Smooth muscle cell (in vitro differentiated cells): Measurements from ENCODE around the gene GDE1. TPM values are rescaled to one million over a fixed set of nuclear protein-coding genes. Genes with fewer than 3 reads are reported as not detected.

Source experiments
- DNase-seq: peaks from one replicate; lab custom pipeline; 2025; ENCODE audit not compliant: unreplicated experiment; lab: John Stamatoyannopoulos, UW
- H2AFZ ChIP-seq: fragments of 200-600 bp; sonication (generic); 2 replicates; pipeline ENCODE4 v1.6.0; 2016; ENCODE audit warnings: antibody characterized with exemption, low read depth, mild to moderate bottlenecking
- H3F3A ChIP-seq: fragments of 200-600 bp; sonication (generic); 2 replicates; pipeline ENCODE4 v1.6.0; 2017; ENCODE audit warnings: antibody characterized with exemption, low read depth
- H3K27ac ChIP-seq: fragments of 200-600 bp; sonication (generic); 2 replicates; pipeline ENCODE4 v1.5.1; 2016; ENCODE audit warnings: low read depth, mild to moderate bottlenecking
- H3K27me3 ChIP-seq: fragments of 200-600 bp; sonication (generic); 2 replicates; pipeline ENCODE4 v1.6.1; 2016; ENCODE audit warnings: low read depth, mild to moderate bottlenecking
- H3K36me3 ChIP-seq: fragments of 200-600 bp; sonication (generic); 2 replicates; pipeline ENCODE4 v1.5.1; 2016; ENCODE audit warnings: low read depth
- H3K4me1 ChIP-seq: fragments of 200-600 bp; sonication (generic); 2 replicates; pipeline ENCODE4 v1.5.1; 2016; ENCODE audit warnings: low read depth
- H3K4me2 ChIP-seq: fragments of 200-600 bp; sonication (generic); 2 replicates; pipeline ENCODE4 v1.6.0; 2016; ENCODE audit warnings: mild to moderate bottlenecking
- H3K4me3 ChIP-seq: fragments of 200-600 bp; sonication (generic); 2 replicates; pipeline ENCODE4 v1.5.1; 2016; ENCODE audit warnings: mild to moderate bottlenecking
- H3K79me2 ChIP-seq: fragments of 200-600 bp; sonication (generic); 2 replicates; pipeline ENCODE4 v1.6.0; 2016; ENCODE audit warnings: low read depth, mild to moderate bottlenecking
- H3K9ac ChIP-seq: fragments of 200-600 bp; sonication (generic); 2 replicates; pipeline ENCODE4 v1.6.0; 2016; ENCODE audit warnings: low read depth
- H3K9me3 ChIP-seq: fragments of 200-600 bp; sonication (generic); replicated peaks from 2 replicates; pipeline ENCODE4 v1.5.1; 2016; ENCODE audit warnings: low read depth
- H4K20me1 ChIP-seq: fragments of 200-600 bp; sonication (generic); 2 replicates; pipeline ENCODE4 v1.6.0; 2016; ENCODE audit warnings: low read depth
- CTCF ChIP-seq: fragments of 200-600 bp; sonication (generic); IDR thresholded peaks from 2 replicates; pipeline ENCODE4 v1.5.1; 2017; ENCODE audit warnings: borderline replicate concordance, mild to moderate bottlenecking, antibody characterized with exemption; ENCODE audit not compliant: insufficient read depth, poor library complexity, severe bottlenecking
- WGBS: methylation state at CpG from one replicate; pipeline ENCODE4 v1.1.7; 2016; ENCODE audit warnings: low lambda C conversion rate; 5-methylcytosine and 5-hydroxymethylcytosine counted together
- polyA plus RNA-seq: library from polyadenylated mRNA; unstranded; fragments of >200 nt; fragmentation: Nextera tagmentation; extraction: Ambion mirVana; gene quantifications from 2 replicates; pipeline ENCODE4 v1.2.1, GENCODE V29; 2016
- total RNA-seq: library from RNA; depleted of rRNA; stranded (reverse); fragments of >200 nt; gene quantifications from 2 replicates; pipeline ENCODE4 v1.2.3, GENCODE V29; 2014

The GDE1 gene
- total and polyA plus RNA-seq, 2 experiments from 2014 or later, result 43.8 to 46.0 TPM

GRCh38 chr16:19515757-19516156 is 6.1 kb downstream of the GDE1 start:
- no peak for DNase-seq
- Histone ChIP-seq H3K36me3 (peaks cover 15% of the 10 kb centered on the region), H3K4me1 (peaks cover 3% of the 10 kb centered on the region), H3K79me2 (peaks cover 11% of the 10 kb centered on the region), H3K9ac (no peak overlapping the region), H3K4me3 (no peak overlapping the region), H3K27me3 (no peaks in the 10 kb centered on the region), H4K20me1 (peaks cover 17% of the 10 kb centered on the region), H3F3A (no peaks in the 10 kb centered on the region), H3K9me3 (no peaks in the 10 kb centered on the region), H2AFZ (no peak overlapping the region), H3K27ac (peak overlapping the region; percentile 17), H3K4me2 (no peak overlapping the region)
- TF ChIP-seq CTCF, result no peak
- 85% methylated on average over 2 of the region's 2 CpGs for WGBS

- Histone ChIP-seq H2AFZ (no peak overlapping the region), H3K79me2 (peaks cover 6% of the 10 kb centered on the region), H3K27me3 (no peaks in the 10 kb centered on the region), H3K4me2 (no peak overlapping the region), H3K9ac (no peak overlapping the region), H3K4me1 (no peaks in the 10 kb centered on the region), H3K36me3 (peaks cover 15% of the 10 kb centered on the region), H3K4me3 (no peak overlapping the region), H3F3A (no peaks in the 10 kb centered on the region), H3K9me3 (no peaks in the 10 kb centered on the region), H3K27ac (no peak overlapping the region), H4K20me1 (peaks cover 10% of the 10 kb centered on the region)
- TF ChIP-seq CTCF, result no peak
- no peak for DNase-seq
- WGBS, result 93% methylated on average over 4 of the region's 4 CpGs
Observed at GRCh38 chr16:19513377-19514053, 8.4 kb downstream of the GDE1 start.

- Histone ChIP-seq H3K79me2 (no peaks in the 10 kb centered on the region), H3K27me3 (no peaks in the 10 kb centered on the region), H3K4me2 (no peak overlapping the region), H3K27ac (no peak overlapping the region), H3K9ac (no peak overlapping the region), H3K4me1 (no peaks in the 10 kb centered on the region), H2AFZ (no peak overlapping the region), H3K36me3 (peaks cover 15% of the 10 kb centered on the region), H3K9me3 (no peaks in the 10 kb centered on the region), H3K4me3 (no peak overlapping the region), H4K20me1 (peaks cover 5% of the 10 kb centered on the region), H3F3A (no peaks in the 10 kb centered on the region)
- TF ChIP-seq CTCF, result no peak
- DNase-seq, result no peak
Observed at GRCh38 chr16:19512297-19512696, 9.6 kb downstream of the GDE1 start.

GRCh38 chr16:19507867-19508266 is 14.0 kb downstream of the GDE1 start:
- H3F3A ChIP-seq, result no peaks in the 10 kb centered on the region
- H3K4me1 ChIP-seq, result no peaks in the 10 kb centered on the region
- H3K79me2 ChIP-seq, result no peaks in the 10 kb centered on the region
- no peak overlapping the region for H3K9ac ChIP-seq
- no peak for DNase-seq
- no peaks in the 10 kb centered on the region for H3K9me3 ChIP-seq
- WGBS, result 96% methylated on average over 2 of the region's 2 CpGs
- H4K20me1 ChIP-seq, result no peaks in the 10 kb centered on the region
- H3K4me2 ChIP-seq, result no peak overlapping the region
- H3K27ac ChIP-seq, result no peak overlapping the region
- TF ChIP-seq CTCF, result no peak
- H3K27me3 ChIP-seq, result no peaks in the 10 kb centered on the region
- peaks cover 9% of the 10 kb centered on the region for H3K36me3 ChIP-seq
- no peak overlapping the region for H3K4me3 ChIP-seq
- H2AFZ ChIP-seq, result no peak overlapping the region
